ENCODE measurements around the gene TRIM13.

GRCh38 chr13:49972709-49973108 lies 24.1 kb upstream of the TRIM13 start:
- TF ChIP-seq CTCF (IDR thresholded peaks at IDR 0.05) (no peak), REST (IDR thresholded peaks at IDR 0.05; ENCODE audit: insufficient read depth in 1 of 2, low read depth in 2 of 2, low read length in 1 of 2) (no peak), POLR2AphosphoS5 (IDR thresholded peaks at IDR 0.05; ENCODE audit: low read depth, low read length) (no peak), SIN3A (IDR thresholded peaks at IDR 0.05; ENCODE audit: borderline replicate concordance, insufficient read depth, low read depth, low read length) (no peak), TCF7L2 (IDR thresholded peaks at IDR 0.05; ENCODE audit: low read depth, low read length) (no peak)

Measured in Panc1 (cell line).